NCI-H1694 (cell line): ENCODE results near the gene IL10RB.
"Not testable (repeated sequence)": the region's sequence is repeated elsewhere in the genome, so short reads cannot be mapped to it uniquely, and the experiment has no call there.

Source experiments
- DNase-seq: peaks from one replicate; lab custom pipeline; 2025; lab: John Stamatoyannopoulos, UW

IL10RB gene

DNA sequence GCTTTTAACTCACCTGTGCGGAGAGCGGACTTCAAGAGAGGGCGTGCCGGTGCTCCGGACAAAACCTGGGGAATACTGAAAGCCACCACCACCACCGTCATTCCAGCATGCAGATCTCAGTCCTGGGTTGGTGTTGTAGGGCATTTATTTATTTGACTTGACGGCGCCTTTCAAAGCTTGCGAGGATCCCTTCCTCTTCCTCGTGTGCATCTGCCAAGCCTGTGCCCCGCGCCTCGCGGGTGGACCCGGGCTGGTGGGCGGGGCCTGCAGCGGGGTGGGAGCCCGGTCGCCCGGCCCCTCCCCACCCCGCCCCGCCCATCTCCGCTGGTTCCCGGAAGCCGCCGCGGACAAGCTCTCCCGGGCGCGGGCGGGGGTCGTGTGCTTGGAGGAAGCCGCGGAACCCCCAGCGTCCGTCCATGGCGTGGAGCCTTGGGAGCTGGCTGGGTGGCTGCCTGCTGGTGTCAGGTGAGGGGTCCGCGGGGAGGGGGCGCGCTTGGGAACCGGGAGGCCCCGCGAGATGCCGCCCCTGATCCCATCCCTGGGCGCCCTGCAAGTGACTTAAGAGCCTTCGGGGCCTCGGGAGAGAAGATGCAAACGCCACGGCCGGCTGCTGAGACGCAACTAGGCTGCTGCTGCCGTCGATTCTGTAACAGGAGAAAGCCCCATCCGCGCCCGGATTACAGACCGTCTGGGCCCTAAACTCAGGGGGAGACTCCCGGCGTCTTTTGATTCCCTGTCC is at the start of gene IL10RB:
TSS of gene IL10RB (plus strand) at position 318 of the 739 bp plus-strand sequence. CDS start at position 417, 99 bp downstream.
- DNase-seq: peak; percentile 18

DNA sequence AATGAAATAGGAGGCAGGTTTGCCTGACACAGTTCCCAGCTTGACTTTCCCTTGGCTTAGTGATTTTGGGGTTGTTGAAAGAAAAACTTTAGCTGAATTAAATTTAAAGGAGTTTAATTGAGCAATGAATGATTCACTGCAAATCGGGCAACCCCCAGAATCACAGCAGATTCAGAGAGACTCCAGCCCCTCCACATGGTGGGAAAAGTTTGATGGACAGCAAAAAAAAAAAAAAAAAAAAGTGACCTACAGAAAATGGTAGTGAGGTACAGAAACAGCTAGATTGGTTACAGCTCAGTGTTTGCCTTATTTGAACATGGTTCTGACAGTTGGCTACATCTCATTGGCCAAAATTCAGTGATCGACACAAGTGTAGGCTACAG is 49.0 kb upstream of the IL10RB start:
- no peak for DNase-seq

DNA sequence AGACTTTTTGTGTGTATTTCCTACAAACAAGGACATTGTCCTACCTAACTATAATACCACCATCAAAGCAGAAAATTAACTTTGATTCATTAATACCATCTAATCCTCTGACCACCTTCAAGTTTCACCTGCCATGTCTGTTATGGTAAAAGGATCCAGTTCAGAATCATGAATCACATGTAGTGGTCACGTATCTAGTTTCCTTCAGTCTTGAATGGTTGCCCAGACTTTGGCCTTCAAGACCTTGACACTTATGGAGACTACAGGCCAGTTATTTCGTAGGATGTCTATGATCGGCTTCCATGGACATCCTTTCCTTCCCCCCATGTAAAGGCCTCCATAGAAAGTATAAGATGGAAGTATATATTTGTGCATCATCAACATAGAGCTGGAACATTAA is 46.9 kb upstream of the IL10RB start:
- DNase-seq: no peak

DNA sequence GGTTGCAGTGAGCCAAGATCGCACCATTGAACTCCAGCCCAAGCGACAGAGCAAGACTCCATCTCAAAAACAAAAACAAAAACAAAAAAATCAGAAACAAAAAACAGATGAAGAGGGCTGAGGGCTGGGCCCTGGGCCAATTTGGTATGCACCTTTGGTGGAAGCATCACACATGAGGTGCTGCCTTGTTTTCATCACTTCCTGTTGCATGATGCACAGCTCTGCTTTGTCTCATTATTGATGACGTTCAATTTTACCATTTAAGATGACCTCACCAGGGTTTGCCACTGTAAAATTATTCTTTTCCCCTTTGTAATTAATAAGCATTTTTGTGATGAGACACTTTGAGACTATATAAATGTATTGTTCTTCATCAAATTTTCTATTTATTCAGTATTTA is 46.2 kb upstream of the IL10RB start:
- DNase-seq: no peak

DNA sequence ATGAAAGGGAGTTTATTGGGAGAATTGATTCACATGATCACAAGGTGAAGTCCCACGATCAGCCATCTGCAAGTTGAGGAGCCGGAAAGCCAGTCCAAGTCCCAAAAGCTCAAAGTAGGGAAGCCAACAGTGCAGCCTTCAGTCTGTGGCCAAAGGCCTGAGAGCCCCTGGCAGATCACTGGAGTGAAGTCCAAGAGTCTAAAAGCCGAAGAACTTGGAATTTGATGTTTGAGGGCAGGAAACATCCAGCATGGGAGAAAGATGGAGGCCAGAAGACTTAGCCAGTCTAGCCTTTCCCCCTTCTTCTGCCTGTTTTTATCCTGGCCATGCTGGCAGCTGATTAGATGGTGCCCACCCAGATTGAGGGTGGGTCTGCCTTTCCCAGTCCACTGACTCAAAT is 40.8 kb upstream of the IL10RB start:
- DNase-seq: not testable (repeated sequence)

DNA sequence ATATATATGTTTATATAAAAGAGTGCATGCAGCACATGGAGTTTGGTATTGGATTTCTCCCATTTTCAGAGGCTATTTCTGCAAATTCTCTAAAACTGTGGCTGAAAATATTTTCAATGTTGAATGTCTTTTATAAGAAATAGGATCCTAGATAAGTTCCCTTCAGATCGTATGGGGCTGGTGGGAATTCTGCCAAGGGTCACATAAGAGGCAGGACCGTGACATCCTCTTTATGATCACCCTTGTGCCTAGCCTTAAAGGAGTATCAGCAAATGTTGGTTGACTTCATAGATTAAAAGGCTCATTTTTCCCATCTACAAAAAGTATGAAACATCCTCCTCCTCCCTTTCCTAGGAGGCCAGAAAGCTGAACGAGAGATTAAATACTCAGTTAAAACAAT is 37.7 kb upstream of the IL10RB start:
- no peak for DNase-seq

DNA sequence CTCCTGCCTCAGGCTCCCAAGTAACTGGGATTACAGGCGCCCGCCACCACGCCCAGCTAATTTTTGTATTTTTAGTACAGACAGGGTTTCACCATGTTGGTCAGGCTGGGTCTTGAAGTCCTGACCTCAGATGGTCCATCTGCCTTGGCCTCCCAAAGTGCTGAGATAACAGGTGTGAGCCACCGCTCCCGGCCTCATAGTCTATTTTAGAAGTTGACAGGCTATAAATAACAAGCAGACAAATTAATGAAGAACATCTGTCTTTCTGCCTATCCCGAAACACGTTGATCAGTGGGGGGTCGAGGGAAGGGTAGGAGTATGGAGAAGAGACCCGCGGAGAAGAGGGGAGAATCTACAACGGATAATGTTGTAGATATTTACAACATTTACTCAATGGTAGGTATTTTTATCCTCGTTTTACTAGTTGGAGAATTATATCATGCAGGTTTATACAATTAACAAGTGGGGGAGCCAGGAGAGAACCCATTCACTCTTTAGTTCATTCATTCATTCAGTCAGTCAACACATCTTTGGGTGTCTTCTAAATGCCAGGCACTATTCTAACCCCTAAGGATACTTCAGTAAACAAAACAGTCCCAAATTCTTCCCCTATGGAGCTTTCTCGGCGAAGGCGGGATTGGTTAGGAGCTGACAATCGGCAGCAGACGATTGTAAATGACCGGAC is 36.9 kb upstream of the IL10RB start:
- DNase-seq: no peak

DNA sequence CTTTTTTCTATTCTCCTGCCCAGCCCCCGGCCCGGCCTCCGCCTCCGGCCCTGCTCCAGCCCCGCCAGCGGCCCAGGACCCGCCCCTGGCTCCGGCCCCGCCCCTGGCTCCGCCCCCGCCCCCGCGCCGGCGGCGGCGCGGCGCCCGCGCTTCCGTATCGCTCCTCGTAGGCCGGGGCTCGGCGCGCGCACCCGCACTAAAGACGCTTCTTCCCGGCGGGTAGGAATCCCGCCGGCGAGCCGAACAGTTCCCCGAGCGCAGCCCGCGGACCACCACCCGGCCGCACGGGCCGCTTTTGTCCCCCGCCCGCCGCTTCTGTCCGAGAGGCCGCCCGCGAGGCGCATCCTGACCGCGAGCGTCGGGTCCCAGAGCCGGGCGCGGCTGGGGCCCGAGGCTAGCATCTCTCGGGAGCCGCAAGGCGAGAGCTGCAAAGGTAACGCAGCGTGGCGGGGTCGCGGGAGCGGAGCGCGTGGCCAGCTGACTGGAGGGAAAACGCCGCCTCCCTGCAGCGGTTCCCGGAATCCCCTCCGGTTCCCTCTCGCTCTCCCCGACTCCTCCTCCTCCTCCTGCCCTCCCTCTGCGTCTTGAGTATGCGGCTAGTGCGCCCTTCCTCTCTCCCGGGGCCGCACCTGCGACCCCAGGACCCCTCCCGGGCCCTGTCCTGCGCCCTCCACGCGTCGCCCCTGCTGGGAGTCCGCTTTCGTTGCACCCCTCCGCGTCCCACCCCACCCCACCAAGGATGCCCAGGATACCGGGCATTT is 36.2 kb upstream of the IL10RB start, which contains the start of gene IFNAR2:
TSS of gene IFNAR2 (plus strand) at position 155 of the 761 bp plus-strand sequence. CDS start 11,985 bp downstream, outside the sequence.
- no peak for DNase-seq

DNA sequence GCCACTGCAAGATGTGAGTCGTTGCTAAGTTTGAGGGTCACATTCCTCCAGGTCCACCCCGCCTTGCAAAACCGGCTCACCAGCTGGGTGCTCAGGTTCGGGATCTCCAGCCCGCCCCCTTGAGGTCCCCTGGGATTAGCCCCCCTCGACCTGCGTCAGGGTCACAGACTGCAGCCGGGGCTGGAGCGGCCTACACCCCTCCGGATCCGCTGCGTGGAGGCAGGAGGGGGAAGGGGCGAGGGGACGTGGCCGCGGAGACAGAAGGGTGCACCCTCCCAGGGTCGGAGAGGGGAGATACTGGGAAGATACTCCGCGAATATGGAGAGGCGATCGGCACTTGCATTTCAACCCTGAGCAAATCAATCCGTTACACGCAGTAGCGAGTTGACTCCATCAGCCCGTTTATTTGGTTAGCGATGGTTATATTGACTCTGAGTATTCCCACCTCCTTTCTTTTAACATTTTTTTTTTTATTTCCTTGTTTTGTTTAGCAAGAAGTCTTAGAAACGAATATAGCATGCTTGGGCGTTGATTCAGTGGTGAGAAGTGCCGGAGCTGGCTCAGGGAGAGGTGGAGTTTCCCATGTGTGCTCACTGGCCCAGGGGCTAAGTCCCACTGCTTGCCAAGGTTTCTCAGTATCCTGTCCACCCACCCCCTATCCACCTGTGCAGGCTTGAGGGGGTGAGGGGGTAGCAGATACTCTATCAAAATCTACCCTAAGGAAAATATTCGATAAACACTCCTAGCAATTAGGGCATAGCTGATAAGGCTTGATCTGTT is 35.4 kb upstream of the IL10RB start:
- no peak for DNase-seq

DNA sequence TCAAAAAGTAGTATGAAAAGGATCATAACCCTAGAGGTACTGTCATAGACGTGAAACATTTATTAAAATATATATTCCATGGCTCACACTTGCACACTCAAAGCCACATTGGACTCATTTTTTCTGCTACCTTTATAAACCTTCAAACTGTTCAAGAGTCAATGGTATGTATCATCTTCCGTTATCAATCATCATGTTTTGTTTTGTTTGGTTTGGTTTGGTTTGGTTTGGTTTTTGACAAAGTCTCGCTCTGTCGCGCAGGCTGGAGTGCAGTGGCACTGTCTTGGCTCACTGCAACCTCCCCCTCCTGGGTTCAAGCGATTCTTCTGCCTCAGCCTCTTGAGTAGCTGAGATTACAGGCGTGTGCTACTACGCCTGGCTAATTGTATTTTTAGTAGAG is 34.6 kb upstream of the IL10RB start:
- no peak for DNase-seq

DNA sequence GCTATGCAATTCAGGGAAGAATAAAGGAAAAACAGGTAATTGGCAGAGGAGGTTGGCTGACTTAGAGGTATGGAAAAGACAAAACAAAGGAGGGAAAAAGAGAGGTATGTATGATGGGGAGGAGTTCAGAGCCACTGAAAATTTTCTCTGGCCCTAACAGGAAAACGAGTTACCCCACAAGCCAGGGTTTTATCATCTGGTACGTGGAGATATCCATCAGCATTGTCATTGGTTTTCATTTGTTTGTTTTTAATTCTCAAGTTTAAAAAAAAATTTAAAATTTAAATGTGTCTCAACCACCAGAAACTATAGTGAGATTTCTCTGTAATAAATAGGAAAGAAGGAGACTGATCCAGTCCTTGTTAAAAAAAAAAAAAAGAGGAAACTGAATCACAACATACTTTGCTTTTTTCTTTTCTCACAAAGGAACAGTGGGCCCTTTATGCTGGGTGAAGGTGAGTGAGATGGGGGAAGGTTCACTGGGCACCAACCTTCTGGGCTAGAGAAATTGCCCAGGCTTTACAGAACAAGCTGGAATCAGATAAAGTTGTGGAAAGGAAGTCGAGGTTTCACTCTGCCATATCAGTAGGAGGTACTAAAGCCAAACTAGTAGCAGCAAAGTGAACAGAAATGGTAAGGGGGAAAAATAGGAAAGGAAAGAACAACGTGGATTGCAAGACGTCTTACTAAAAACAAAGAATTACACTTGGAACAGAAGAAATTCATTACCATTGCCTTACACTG is 33.7 kb upstream of the IL10RB start:
- no peak for DNase-seq

DNA sequence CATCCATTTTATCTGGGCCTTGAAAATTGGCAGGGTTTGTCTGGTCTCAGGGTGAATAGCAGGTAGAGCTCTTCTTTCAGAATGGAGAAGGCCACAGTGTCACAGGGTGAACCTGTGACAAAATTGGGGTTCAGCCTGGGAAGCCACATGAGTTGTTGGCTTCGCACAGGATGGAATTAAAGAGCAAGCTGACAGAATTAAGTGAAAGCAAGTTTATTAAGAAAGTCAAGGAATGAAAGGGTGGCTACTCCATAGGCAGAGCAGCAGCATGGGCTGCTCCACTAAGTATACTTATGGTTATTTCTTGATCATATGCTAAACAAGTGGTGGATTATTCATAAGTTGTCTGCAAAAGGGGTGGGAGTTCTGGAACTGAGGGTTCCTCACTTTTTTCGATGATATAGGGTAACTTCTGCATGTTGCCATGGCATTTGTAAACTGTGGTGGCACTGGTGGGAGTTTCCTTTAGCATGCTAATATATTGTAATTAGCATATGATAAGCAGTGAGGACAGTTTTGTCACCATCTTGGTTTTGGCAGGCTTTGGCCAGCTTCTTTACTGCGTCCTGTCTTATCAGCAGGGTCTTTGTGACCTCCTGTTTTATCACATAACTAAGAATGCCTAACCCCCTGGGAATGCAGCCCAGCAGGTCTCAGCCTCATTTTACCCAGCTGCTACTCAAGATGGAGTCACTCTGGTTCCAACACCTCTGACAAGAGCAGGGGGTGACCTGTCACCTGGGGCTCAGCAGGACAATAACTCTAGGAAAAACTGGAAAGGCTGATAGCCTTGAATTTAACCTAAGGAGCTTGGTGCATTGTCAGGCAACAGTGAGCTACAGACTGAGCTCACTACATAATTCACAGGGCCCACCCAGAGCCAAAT is 31.3 kb upstream of the IL10RB start:
- no peak for DNase-seq

DNA sequence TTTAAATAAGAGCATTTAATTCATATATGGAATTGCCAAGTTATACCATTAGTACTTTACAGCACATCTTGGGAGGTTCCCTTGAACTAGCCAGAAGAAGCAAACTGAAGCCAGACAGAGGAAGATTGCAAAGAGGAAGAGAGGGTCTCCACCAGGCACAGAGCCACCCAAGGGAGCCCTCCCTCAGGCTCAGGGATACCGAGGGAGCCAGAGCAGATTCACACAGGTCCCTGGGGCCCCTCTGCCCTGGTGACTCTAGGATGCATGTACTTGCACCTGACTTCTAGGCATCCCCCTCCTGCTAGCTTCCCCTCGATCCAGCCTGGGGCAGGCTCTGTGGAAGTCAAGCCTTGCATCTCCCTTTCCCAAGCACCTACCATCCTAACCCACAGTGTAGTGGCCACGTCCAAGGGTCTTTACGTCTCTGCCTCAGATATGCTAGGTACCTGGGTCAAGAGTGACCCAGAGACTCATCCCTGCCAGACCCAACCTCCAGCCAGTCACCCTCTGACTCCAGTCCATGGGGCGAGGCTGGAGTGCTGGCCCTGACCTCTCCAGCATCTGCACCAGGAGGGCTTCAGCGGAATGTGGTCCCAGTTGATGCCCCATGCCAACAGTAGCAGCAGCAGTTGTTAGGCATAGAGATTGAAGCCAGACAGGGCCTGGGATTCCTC is 30.0 kb upstream of the IL10RB start:
- DNase-seq: no peak

DNA sequence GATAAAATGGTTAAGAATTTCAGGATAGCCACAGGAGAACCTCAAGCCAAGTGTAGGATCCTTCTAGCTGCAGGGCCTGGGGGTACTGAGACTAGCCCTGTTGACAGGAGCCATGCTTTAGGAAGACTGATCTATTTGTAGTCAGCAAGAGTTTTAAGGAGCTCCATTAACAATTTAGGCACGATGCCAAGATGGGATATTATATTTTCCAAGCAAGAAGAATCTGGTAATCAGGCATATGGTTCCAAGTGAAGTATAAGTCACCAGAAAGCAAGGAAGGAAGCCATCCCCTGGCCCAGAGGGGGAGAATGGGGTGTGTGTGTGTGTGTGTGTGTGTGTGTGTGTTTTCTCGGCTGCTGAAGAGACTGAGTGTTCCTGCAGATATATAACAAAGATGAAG is 29.4 kb upstream of the IL10RB start:
- no peak for DNase-seq

DNA sequence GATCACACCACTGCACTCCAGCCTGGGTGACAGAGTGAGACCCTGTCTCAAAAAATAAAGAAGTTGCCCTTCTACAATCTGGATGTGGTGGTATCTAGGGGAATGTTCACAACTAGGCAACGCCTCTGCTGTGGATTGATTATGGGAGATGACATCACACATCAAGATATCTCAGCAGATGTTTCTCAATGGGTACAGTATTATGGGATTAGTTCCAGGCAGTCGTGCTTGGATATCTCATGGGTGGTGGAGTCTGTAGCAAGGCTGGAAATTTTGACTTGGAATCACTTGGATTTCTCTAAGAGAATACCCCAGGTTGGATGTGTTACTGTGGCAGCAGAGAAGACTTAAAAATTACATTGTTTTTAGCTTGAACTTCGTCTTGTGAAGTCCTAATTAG is 28.7 kb upstream of the IL10RB start:
- no peak for DNase-seq

DNA sequence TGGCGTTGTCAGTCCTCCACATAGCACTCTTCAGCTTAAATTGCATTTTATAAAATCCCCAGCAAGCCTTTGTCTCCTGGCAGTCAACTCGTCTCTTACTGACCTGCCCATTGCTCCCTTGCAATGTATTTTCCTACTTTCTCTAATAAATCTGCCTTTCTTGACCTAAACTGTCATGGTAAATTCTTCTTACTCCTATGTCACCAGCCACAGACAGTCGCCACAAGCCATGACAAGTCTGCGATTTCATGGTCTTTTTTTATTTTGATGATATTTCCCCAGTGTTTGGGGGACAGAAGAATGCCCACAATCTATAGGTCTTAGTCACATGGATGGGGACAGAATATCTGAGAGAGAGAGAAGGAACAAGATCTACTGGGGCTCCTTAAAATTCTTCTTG is 28.0 kb upstream of the IL10RB start:
- DNase-seq: no peak

DNA sequence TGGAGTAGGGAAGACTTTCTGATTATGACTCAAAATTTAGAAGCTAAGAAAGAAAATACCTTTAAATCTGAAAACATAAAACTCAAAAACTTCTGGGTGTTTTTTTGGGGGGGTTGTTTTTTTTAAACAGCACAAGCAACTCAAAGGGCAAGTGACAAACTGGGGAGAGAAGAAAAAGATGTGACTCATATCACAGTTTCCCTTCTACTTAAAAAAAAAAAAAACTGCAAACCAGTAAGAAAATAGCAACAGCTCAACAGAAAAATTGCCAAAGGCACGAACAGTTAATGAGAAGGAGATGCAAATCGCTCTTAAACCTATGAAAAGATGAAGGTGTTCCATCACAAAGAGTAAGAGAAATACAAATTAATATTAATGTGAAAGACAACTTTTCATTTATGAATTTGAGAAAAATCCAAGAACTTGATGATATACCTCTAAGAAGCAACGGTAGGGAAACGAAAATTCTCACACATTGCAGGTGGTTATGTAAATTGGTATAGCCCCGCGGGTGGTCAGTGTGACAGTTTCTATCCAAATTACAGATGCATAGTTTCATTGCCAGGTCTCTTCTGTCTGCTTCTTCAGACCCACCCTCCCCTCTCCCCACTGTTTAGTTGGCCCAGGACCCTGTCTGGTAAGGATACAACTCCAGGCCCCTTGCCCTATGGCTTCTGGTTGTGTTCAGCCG is 27.5 kb upstream of the IL10RB start:
- no peak for DNase-seq

DNA sequence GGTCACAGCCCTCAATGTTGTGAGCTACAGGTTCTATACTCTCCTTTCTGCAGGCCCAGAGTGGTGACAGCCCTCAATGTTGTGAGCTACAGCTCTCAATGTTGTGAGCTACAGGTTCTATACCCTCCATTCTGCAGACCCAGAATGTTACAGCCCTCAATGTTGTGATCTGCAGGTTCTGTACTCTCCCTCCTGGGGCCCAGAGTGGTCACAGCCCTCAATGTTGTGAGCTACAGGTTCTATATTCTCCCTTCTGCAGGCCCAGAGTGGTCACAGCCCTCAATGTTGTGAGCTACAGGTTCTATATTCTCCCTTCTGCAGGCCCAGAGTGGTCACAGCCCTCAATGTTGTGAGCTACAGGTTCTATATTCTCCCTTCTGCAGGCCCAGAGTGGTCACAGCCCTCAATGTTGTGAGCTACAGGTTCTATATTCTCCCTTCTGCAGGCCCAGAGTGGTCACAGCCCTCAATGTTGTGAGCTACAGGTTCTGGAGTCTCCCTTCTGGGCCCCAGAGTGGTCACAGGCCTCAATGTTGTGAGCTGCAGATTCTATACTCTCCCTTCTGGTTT is 26.5 kb upstream of the IL10RB start:
- DNase-seq: not testable (repeated sequence)

DNA sequence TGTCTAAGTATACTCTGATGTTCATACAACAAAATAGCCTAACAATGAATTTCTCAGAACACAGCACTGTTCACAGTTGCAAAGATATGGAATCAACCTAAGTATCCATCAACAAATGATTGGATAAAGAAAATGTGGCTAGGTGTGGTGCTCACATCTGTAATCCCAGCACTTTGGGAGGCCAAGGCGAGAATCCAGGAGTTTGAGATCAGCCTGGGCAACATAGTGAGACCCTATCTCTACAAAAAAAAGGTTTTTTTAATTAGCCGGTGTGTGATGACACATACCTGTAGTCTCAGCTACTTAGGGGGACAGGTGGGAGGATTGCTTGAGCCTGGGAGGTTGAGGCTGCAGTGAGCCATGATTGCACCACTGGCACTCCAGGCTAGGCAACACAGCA is 25.8 kb upstream of the IL10RB start:
- no peak for DNase-seq
